ENCODE results near the gene LYPD3. TPM values are rescaled to one million over a fixed set of nuclear protein-coding genes. Genes with fewer than 3 reads are reported as not detected.

LYPD3 gene
- total and polyA plus RNA-seq, 2 experiments from 2014 or later = 3.3 to 4.6 TPM

DNA sequence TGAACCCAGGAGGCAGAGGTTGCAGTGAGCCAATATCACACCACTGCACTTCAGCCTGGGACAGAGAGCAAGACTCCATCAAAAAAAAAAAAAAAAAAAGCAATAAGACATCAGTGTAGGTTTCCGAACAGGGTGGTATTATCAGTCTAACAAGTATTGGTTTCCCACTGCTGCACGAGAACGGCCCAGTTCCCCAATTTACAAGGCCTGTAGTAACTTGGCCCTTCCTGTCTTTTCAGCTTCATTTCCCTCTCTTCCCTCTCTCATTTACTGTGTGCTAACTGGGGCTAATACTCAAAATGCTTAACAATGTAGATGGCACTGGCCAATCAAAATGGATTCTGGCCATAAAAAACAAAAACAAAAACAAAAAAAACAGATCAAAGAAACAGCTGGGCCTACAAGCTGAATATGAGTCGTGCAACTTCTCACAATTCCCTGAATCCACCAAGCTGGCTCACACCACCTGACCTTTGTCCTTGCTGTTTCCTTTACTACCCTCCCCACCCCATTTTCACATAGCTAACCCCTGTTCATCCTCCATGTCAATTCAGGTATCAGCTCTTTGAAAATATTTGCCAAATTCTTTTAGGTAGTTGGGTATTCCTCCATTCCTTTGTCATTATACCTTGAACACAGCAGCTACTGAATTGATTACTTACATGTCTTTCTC, 48.3 kb downstream of the LYPD3 start (continued):
- TF ChIP-seq, protein P1, sequence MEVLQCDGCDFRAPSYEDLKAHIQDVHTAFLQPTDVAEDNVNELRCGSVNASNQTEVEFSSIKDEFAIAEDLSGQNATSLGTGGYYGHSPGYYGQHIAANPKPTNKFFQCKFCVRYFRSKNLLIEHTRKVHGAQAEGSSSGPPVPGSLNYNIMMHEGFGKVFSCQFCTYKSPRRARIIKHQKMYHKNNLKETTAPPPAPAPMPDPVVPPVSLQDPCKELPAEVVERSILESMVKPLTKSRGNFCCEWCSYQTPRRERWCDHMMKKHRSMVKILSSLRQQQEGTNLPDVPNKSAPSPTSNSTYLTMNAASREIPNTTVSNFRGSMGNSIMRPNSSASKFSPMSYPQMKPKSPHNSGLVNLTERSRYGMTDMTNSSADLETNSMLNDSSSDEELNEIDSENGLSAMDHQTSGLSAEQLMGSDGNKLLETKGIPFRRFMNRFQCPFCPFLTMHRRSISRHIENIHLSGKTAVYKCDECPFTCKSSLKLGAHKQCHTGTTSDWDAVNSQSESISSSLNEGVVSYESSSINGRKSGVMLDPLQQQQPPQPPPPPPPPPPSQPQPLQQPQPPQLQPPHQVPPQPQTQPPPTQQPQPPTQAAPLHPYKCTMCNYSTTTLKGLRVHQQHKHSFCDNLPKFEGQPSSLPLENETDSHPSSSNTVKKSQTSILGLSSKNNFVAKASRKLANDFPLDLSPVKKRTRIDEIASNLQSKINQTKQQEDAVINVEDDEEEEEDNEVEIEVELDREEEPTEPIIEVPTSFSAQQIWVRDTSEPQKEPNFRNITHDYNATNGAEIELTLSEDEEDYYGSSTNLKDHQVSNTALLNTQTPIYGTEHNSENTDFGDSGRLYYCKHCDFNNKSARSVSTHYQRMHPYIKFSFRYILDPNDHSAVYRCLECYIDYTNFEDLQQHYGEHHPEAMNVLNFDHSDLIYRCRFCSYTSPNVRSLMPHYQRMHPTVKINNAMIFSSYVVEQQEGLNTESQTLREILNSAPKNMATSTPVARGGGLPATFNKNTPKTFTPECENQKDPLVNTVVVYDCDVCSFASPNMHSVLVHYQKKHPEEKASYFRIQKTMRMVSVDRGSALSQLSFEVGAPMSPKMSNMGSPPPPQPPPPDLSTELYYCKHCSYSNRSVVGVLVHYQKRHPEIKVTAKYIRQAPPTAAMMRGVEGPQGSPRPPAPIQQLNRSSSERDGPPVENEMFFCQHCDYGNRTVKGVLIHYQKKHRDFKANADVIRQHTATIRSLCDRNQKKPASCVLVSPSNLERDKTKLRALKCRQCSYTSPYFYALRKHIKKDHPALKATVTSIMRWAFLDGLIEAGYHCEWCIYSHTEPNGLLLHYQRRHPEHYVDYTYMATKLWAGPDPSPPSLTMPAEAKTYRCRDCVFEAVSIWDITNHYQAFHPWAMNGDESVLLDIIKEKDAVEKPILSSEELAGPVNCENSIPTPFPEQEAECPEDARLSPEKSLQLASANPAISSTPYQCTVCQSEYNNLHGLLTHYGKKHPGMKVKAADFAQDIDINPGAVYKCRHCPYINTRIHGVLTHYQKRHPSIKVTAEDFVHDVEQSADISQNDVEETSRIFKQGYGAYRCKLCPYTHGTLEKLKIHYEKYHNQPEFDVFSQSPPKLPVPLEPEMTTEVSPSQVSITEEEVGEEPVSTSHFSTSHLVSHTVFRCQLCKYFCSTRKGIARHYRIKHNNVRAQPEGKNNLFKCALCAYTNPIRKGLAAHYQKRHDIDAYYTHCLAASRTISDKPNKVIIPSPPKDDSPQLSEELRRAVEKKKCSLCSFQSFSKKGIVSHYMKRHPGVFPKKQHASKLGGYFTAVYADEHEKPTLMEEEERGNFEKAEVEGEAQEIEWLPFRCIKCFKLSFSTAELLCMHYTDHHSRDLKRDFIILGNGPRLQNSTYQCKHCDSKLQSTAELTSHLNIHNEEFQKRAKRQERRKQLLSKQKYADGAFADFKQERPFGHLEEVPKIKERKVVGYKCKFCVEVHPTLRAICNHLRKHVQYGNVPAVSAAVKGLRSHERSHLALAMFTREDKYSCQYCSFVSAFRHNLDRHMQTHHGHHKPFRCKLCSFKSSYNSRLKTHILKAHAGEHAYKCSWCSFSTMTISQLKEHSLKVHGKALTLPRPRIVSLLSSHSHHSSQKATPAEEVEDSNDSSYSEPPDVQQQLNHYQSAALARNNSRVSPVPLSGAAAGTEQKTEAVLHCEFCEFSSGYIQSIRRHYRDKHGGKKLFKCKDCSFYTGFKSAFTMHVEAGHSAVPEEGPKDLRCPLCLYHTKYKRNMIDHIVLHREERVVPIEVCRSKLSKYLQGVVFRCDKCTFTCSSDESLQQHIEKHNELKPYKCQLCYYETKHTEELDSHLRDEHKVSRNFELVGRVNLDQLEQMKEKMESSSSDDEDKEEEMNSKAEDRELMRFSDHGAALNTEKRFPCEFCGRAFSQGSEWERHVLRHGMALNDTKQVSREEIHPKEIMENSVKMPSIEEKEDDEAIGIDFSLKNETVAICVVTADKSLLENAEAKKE (CRISPR knock-in tag; IDR thresholded peaks at IDR 0.05) = no peak

- peaks cover 19% of the 10 kb centered on the region for H3K27me3 Mint-ChIP-seq (ENCODE audit: insufficient read depth, low read depth, poor library complexity)
- no peak within 1 kb of the TSS for H3K4me3 ChIP-seq
- H3K9me2 ChIP-seq (ENCODE audit: insufficient read depth) = peaks cover 6% of the 10 kb centered on the region; the same call in 1 of the 2 replicates
- H3K9me3 Mint-ChIP-seq = peaks cover 42% of the 10 kb centered on the region
- H3K27ac Mint-ChIP-seq = no peak within 1 kb of the TSS
- no peak within 1 kb of the TSS for H3K27ac ChIP-seq (ENCODE audit: low read depth)
- H3K4me3 Mint-ChIP-seq = no peak within 1 kb of the TSS
- H3K4me2 ChIP-seq = no peak within 1 kb of the TSS
- no peaks in the 10 kb centered on the region for H3F3A ChIP-seq (replicated peaks; ENCODE audit: low read depth)
- TF ChIP-seq ETS1 (IDR thresholded peaks at IDR 0.05) = no peak
- no peak for TF ChIP-seq ZNF331 (CRISPR knock-in tag; IDR thresholded peaks at IDR 0.05; ENCODE audit: low read depth)
- no peaks in the 10 kb centered on the region for H3K27me3 ChIP-seq (ENCODE audit: insufficient read depth)
- H4K20me1 ChIP-seq (replicated peaks; ENCODE audit: insufficient read depth) = no peaks in the 10 kb centered on the region
- no peaks in the 10 kb centered on the region for H3K4me1 ChIP-seq (ENCODE audit: insufficient read depth)
- no peaks in the 10 kb centered on the region for H3K79me2 ChIP-seq (replicated peaks; ENCODE audit: insufficient read depth)
- DNase-seq (ENCODE audit: low spot score) = no peak
- H3K4me1 Mint-ChIP-seq = no peaks in the 10 kb centered on the region
- no peak for ATAC-seq
- H2AFZ ChIP-seq = no peak within 1 kb of the TSS
- 0 out of 2 replicates have a peak, but pooled peaks cover 5% of the 10 kb centered on the region for H3K36me3 ChIP-seq (ENCODE audit: insufficient read depth)
- H3K36me3 Mint-ChIP-seq (ENCODE audit: low read depth) = peaks cover 12% of the 10 kb centered on the region
These were observed 50.9 kb downstream of the LYPD3 start, which contains the start of gene TEX101 for GRCh38 chr19:43414554-43414953. Gene TEX101, plus strand, starts transcription at chr19:43414890. Its CDS starts 1,030 bp downstream, at chr19:43415920.
